ENCODE data around the gene HOXA5. TPM values are rescaled to one million over a fixed set of nuclear protein-coding genes. Genes with fewer than 3 reads are reported as not detected.

The HOXA5 gene
- total and polyA plus RNA-seq, 10 of the 15 experiments (the other 5 are each of a cell fraction or from before 2014, with no cell fraction given): 0.05 to 0.13 TPM; not detected in 8

DNA sequence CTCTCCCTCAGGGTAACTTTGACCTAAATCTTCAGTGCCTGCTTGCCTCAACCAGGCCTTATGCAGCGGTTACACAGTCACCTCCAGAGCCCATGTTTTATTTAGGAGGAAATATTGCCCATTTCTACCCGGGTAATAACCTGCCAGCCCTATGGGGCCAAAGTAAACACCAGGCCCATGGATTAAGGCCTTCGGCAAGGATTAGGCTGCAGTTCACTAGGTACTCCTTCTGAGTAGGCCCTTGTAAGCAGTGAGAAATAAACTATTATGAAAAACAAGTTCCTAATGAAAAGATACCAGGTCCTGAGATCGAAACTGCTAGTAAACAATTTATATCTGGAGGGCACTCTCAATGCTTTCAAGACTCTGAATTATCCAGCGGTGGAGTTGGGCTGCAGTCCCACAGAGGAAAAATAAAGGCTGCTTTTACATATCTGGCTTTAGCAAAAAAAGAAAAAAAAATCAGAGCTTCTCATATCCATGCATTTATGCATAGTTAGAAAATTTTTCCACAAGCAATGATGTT lies 34.4 kb upstream of the HOXA5 start:
- Histone ChIP-seq H3K27me3 (replicated peaks in 1 of 2; ENCODE audit: control insufficient read depth in 2 of 2, insufficient read depth in 2 of 2, low read length in 1 of 2) (peaks cover 11 to 22% of the 10 kb centered on the region in 2 experiments), H3K4me2 (ENCODE audit: control insufficient read depth, insufficient read depth) (no peak overlapping the region), H3K9ac (ENCODE audit: control insufficient read depth, insufficient read depth, low read length) (no peak overlapping the region), H3K4me3 (no peak overlapping the region), H3K9me3 (replicated peaks; ENCODE audit: control insufficient read depth, insufficient read depth, low read length) (no peaks in the 10 kb centered on the region; the same call in 2 of the 3 replicates), H3K4me1 (ENCODE audit: control insufficient read depth, insufficient read depth, low read length) (no peaks in the 10 kb centered on the region), H3K36me3 (ENCODE audit: control insufficient read depth in 2 of 2, insufficient read depth in 2 of 2, low read length in 1 of 2) (no peaks in the 10 kb centered on the region), H4K20me1 (ENCODE audit: control insufficient read depth, insufficient read depth) (no peaks in the 10 kb centered on the region), H3K79me2 (ENCODE audit: control insufficient read depth, insufficient read depth, low read length) (no peaks in the 10 kb centered on the region), H3K27ac (ENCODE audit: control insufficient read depth, insufficient read depth) (no peak overlapping the region), H2AFZ (ENCODE audit: control insufficient read depth, low read depth, low read length) (no peak overlapping the region)
- BruUV-seq (replicated peaks): no TSS peak
- FAIRE-seq (no peak), DNase-seq (ENCODE audit: low read depth, low spot score) (no peak), ATAC-seq (no peak)
- SMC1A ChIA-PET (ENCODE audit: uncharacterized antibody, unreplicated experiment): no interaction called here
- in situ Hi-C loops (cut with MboI): no loop called here
- intact Hi-C loops (cut with micrococcal nuclease; ENCODE audit: unreplicated experiment): no loop called here
- WGBS (ENCODE audit: insufficient coverage, insufficient replicate concordance, low lambda C conversion rate, missing lambda C conversion rate): 40% methylated on average over 5 of the region's 5 CpGs
- RAD21 ChIA-PET (ENCODE audit: unreplicated experiment): no interaction called here
- CTCF ChIA-PET: interaction anchor here (0.6 to 1.1 kb wide), 2 partner anchors 364 to 598 kb away, joined by 3 to 6 read pairs; no protein-coding TSS in a partner anchor
- POLR2A ChIA-PET: no interaction called here
- TF ChIP-seq, protein P1, sequence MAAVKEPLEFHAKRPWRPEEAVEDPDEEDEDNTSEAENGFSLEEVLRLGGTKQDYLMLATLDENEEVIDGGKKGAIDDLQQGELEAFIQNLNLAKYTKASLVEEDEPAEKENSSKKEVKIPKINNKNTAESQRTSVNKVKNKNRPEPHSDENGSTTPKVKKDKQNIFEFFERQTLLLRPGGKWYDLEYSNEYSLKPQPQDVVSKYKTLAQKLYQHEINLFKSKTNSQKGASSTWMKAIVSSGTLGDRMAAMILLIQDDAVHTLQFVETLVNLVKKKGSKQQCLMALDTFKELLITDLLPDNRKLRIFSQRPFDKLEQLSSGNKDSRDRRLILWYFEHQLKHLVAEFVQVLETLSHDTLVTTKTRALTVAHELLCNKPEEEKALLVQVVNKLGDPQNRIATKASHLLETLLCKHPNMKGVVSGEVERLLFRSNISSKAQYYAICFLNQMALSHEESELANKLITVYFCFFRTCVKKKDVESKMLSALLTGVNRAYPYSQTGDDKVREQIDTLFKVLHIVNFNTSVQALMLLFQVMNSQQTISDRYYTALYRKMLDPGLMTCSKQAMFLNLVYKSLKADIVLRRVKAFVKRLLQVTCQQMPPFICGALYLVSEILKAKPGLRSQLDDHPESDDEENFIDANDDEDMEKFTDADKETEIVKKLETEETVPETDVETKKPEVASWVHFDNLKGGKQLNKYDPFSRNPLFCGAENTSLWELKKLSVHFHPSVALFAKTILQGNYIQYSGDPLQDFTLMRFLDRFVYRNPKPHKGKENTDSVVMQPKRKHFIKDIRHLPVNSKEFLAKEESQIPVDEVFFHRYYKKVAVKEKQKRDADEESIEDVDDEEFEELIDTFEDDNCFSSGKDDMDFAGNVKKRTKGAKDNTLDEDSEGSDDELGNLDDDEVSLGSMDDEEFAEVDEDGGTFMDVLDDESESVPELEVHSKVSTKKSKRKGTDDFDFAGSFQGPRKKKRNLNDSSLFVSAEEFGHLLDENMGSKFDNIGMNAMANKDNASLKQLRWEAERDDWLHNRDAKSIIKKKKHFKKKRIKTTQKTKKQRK (IDR thresholded peaks at IDR 0.05; ENCODE audit: low read depth, low read length): no peak
- TF ChIP-seq MXI1 (IDR thresholded peaks at IDR 0.05; ENCODE audit: low read depth, low read length) (no peak), NFYA (IDR thresholded peaks at IDR 0.05; ENCODE audit: borderline replicate concordance, low read depth, low read length) (no peak), ZNF384 (IDR thresholded peaks at IDR 0.05; ENCODE audit: borderline replicate concordance, low read depth, low read length) (no peak), RFX5 (IDR thresholded peaks at IDR 0.05; ENCODE audit: low read depth, low read length) (no peak), CREB1 (IDR thresholded peaks at IDR 0.05; ENCODE audit: low read depth) (no peak), POU2F2 (IDR thresholded peaks at IDR 0.05; ENCODE audit: borderline replicate concordance, low read depth, low read length) (no peak), MEF2B (IDR thresholded peaks at IDR 0.05; ENCODE audit: partially characterized antibody, poor library complexity, severe bottlenecking) (no peak), SMAD5 (IDR thresholded peaks at IDR 0.05; ENCODE audit: low read depth) (no peak)
- TF ChIP-seq, protein P2, sequence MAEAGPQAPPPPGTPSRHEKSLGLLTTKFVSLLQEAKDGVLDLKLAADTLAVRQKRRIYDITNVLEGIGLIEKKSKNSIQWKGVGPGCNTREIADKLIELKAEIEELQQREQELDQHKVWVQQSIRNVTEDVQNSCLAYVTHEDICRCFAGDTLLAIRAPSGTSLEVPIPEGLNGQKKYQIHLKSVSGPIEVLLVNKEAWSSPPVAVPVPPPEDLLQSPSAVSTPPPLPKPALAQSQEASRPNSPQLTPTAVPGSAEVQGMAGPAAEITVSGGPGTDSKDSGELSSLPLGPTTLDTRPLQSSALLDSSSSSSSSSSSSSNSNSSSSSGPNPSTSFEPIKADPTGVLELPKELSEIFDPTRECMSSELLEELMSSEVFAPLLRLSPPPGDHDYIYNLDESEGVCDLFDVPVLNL (IDR thresholded peaks at IDR 0.05; ENCODE audit: low read depth, low read length): no peak
- TF ChIP-seq, protein P3, sequence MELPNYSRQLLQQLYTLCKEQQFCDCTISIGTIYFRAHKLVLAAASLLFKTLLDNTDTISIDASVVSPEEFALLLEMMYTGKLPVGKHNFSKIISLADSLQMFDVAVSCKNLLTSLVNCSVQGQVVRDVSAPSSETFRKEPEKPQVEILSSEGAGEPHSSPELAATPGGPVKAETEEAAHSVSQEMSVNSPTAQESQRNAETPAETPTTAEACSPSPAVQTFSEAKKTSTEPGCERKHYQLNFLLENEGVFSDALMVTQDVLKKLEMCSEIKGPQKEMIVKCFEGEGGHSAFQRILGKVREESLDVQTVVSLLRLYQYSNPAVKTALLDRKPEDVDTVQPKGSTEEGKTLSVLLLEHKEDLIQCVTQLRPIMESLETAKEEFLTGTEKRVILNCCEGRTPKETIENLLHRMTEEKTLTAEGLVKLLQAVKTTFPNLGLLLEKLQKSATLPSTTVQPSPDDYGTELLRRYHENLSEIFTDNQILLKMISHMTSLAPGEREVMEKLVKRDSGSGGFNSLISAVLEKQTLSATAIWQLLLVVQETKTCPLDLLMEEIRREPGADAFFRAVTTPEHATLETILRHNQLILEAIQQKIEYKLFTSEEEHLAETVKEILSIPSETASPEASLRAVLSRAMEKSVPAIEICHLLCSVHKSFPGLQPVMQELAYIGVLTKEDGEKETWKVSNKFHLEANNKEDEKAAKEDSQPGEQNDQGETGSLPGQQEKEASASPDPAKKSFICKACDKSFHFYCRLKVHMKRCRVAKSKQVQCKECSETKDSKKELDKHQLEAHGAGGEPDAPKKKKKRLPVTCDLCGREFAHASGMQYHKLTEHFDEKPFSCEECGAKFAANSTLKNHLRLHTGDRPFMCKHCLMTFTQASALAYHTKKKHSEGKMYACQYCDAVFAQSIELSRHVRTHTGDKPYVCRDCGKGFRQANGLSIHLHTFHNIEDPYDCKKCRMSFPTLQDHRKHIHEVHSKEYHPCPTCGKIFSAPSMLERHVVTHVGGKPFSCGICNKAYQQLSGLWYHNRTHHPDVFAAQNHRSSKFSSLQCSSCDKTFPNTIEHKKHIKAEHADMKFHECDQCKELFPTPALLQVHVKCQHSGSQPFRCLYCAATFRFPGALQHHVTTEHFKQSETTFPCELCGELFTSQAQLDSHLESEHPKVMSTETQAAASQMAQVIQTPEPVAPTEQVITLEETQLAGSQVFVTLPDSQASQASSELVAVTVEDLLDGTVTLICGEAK (IDR thresholded peaks at IDR 0.05; ENCODE audit: borderline replicate concordance): no peak
- TF ChIP-seq, protein P4, sequence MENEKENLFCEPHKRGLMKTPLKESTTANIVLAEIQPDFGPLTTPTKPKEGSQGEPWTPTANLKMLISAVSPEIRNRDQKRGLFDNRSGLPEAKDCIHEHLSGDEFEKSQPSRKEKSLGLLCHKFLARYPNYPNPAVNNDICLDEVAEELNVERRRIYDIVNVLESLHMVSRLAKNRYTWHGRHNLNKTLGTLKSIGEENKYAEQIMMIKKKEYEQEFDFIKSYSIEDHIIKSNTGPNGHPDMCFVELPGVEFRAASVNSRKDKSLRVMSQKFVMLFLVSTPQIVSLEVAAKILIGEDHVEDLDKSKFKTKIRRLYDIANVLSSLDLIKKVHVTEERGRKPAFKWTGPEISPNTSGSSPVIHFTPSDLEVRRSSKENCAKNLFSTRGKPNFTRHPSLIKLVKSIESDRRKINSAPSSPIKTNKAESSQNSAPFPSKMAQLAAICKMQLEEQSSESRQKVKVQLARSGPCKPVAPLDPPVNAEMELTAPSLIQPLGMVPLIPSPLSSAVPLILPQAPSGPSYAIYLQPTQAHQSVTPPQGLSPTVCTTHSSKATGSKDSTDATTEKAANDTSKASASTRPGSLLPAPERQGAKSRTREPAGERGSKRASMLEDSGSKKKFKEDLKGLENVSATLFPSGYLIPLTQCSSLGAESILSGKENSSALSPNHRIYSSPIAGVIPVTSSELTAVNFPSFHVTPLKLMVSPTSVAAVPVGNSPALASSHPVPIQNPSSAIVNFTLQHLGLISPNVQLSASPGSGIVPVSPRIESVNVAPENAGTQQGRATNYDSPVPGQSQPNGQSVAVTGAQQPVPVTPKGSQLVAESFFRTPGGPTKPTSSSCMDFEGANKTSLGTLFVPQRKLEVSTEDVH (IDR thresholded peaks at IDR 0.05; ENCODE audit: low read depth, partially characterized antibody): no peak
